Stimulated activated naive CD4-positive, alpha-beta T cell treated with Interleukin-2 at 50 U/mL for 16 hours (primary cell): ENCODE data around the gene PHF3.

ENCODE experiments used
- DNase-seq: peaks from one replicate; lab custom pipeline; 2025; lab: John Stamatoyannopoulos, UW

The PHF3 gene

GRCh38 chr6:63764318-63764916 lies 128.8 kb downstream of the PHF3 start:
- no peak for DNase-seq
